ENCODE data around the gene BMPR1A.

DNA sequence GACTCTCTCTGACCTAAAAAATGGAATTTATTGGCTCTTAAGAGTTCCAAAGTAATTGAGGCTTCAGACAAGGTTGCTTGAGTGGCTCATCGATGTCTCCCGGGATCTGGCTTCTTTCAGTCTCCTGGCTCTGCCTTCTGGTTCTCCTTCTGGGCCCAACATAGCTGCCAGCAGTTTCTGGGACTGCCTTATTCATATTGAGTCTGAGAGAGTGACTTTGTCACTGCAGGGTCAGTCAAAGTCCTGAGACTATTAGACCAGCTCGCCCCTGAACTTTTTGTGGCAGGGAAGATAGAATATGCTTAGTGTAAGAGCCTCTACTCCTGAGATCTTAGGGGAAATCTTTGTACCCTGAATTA lies 107.0 kb downstream of the BMPR1A start:
- TF ChIP-seq POLR2A (IDR thresholded peaks at IDR 0.05; ENCODE audit: low read length) (no peak), GATA1 (IDR thresholded peaks at IDR 0.05; ENCODE audit: low read depth, low read length) (no peak)
